ENCODE results near the gene MMEL1.

The MMEL1 gene

DNA sequence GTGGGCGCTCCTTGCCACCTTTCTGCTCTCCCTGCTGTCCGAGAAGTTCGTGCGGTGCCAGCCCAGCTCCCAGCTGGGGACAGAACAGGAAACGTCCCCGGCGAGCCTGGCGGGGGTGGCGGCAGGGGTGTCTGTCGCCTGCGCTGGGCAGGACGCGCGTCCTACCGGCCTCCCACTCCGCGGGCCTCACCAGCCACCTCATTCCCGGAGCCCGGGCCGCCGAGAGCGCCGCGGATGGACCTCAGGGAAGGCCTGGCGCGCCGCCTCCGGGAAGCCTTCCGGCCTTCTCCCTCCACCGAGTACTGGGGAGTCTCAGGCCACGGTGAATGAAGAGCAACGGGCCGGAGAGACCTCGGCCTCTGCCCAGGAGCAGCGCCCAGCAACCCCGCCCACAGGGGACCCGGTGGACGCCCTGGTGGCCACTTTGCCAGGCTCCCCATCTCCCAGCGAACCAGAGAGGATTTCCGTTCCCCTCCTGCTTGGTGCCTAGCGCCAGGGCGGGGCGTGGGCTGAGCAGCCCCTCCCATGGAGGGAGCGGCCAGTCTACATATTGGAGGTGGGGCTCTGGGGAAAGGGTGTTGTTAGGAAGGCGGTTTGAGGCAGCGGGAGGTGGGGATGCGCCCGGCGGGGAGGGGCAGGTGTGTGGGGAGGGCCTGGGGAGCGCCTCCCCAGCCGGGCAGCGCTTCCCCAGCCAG lies 86.2 kb downstream of the MMEL1 start:
- FAIRE-seq = no peak
- DNase-seq (ENCODE audit: low spot score) = peak; percentile 87

DNA sequence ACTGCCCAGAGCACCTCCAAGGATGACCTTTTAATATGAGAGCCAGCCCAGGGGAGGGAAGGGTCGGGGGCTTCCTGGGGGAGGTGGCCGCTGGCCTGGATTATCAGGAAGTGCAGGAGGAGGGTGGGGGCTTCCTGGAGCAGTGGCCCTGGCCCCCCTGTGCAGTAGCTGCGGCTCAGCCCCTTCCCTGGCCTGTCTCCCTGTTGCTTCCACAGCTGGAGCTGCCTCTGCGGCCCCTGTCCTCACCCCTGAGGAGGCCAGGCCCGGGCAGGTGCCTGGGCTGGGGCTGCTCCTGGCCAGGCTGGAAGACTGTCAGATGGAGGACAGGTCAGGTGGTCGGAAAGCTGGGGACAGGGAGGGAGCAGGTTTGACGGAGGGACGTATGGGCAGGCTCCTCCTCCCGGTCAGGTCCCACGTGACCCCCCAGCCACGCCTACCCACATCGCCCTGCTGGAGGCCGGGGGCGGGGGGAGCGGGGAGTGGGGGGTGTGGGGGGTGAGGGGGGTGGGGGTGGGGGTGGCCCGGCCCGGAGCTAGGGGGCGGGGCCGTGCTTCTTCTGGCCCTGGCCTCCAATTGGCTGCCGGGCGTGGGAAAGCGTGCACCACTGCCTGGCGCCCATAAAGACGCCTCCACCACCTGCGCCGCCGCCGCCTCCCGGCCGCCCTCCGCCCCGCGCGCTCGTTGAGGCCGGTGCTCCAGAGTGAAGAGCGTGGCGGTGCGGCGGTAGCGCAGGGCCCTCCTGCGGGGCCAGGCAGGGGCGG lies 86.9 kb downstream of the MMEL1 start:
- FAIRE-seq (no peak), DNase-seq (ENCODE audit: low spot score) (peak; percentile 94)

DNA sequence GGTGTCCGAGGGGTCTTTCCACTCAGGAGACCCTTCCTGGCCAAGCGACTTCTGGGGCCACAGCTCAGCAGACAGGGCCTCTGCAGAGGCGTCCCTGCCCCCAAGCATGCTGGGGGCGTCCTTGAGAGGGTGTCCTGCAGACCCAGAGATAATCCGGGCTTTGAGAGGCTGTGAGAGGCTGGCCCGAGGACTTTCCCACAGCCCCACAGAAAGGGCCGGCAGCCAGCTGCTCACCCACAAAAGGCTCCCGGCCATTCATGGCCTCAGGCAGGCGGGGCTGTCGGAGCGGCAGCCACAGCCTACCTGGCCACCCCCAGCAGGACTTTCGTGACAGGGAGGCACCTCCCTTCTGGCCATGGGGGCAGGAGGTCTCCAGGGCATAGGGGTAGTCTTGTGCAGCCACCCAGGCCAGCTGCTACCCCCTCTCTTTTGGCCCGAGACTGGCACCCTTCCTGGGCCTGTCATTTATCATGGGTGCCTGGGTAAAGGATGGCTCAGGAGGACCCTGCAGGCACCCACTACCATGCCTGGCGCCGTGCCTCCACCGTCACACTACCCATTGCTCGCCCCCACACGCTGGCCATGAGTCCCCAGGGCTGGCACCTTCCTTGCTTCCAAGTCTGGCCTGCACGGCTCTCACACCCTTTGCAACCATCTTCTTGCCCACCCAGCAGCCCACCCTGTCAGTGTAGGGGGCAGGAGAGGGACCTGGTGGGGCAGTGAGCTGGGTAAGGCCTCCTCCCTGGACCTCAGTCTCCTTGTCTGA lies 87.8 kb downstream of the MMEL1 start:
- FAIRE-seq (no peak), DNase-seq (ENCODE audit: low spot score) (no peak)

DNA sequence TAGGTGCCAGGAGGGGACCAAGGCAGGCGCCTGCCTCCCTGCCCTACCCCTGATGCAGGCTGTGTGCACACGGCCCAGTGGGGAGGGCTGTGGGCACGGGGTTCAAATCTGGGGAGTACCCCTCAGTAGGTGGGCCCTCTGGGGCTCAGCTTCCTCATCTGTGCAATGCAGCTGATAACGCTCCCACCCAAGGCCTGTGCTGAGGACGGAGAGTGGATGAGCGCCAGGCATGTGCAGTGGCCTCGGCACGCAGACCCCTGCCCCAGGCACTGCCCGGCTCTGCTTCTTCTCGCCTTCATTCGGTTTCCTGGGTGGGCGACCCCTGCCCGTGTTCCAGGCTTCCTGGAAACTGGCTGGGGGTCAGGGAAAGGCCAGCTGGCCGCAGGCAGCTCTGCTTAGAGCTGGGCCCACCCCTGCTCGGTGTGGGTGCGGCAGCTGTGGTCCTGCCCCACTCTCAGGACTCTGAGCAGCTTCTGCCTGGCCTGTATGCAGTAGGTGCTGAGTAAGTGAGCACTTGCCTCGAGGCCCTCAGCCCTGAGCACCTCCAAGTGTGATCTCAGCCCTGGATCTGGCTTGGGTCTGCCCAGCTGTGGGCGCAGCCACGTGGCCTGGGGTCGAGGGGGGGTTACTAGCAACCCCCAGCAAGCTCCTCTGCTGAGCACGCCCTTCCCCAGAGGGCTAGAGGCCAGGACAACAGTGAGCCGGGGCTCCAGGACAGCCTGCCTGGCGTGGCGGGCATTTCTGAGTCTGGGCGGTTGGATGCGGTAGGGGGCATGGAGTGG lies 88.5 kb downstream of the MMEL1 start:
- DNase-seq (ENCODE audit: low spot score) = no peak
- FAIRE-seq = no peak

DNA sequence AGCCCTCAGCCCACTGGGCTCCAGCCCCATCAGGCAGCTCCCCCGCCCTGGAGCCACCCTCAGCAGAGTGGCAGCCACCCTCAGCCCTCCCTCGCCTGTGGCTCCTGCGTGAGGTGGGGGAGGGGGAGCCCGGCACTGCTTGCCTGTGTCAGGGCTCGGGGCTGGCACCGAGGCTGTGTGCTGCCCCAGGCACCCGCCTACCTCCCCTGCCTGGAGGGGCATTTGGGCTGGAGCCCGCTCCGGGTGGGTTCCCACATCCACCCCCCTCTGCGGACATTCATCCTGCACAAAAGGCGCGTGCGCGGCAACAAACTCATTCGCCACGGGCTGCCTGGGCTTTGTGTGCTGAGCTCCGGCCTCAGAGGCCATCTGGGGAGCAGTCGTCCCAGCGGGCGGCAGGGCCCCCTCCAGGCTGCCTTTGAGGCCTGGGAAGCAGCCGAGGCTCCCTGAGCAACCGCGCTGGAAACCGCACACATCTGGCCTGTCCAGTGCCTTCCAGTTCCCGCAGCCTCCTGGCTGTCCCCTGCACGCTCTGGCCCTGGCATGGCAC lies 89.2 kb downstream of the MMEL1 start:
- no peak for DNase-seq (ENCODE audit: low spot score)

DNA sequence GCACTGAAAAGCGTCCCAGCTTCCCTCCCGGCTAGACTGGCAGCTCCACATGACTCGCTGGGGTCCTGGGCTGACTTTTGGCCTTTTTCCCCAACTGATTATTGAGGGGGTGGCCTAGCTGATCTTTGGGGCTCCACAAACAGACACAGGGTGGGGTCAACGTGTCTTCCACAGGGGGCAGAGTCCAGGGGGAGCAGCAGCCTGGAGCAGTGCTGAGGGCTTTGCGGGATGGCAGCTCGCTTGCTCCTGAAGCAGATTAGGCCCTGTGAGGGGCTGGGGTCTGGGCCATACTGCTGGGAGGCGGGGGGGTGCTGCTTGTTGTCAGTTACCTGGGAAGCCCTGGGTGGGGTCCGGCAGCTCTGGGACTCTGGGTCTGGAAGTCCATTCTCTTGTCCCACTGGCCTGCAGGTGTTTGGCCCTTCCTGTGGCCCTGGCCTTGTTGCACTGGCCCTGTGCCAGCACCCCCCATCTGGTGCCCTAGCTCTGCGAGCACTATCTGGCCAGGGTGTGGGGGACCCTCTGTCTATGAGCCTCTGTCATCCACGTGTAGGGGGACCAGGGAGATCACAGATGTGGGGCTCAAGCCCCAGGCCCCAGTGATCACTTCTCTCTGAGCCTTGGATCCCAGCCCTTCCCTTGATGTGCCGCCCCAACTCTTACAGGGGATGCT lies 90.4 kb downstream of the MMEL1 start:
- no peak for FAIRE-seq
- DNase-seq (ENCODE audit: low spot score) = no peak

More for the DNA sequence above, 89.2 kb downstream of the MMEL1 start:
- no peak for FAIRE-seq

DNA sequence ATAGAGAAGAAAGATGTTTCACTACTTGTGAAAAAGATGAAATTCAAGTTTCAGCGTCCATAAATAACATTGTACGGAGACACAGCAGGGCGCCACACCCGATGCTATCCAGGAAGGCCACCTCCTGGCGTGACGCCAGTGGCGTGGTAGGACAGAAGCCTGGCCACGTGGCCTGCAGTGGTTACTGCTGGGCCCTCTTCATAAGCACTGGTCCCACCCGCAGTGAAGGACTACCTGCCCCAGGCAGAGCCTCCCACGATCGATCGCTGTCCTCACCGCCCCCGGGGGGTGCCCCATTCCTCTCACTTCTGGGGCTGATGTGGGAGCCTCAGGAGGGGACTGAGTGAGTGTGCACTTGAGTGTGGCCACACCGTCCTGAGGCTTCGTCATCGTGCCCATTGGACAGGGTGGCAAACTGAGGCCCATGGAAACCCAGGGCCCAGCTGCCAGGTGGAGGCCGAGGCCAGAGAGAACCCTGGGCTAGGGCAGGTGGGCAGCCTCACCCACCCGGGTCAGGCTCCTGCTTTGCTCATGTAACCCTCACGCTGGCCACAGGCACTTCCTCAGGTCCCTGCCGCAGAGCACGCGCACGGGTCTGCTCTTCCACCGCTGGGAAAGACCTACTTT lies 91.1 kb downstream of the MMEL1 start:
- FAIRE-seq (no peak), DNase-seq (ENCODE audit: low spot score) (no peak)

DNA sequence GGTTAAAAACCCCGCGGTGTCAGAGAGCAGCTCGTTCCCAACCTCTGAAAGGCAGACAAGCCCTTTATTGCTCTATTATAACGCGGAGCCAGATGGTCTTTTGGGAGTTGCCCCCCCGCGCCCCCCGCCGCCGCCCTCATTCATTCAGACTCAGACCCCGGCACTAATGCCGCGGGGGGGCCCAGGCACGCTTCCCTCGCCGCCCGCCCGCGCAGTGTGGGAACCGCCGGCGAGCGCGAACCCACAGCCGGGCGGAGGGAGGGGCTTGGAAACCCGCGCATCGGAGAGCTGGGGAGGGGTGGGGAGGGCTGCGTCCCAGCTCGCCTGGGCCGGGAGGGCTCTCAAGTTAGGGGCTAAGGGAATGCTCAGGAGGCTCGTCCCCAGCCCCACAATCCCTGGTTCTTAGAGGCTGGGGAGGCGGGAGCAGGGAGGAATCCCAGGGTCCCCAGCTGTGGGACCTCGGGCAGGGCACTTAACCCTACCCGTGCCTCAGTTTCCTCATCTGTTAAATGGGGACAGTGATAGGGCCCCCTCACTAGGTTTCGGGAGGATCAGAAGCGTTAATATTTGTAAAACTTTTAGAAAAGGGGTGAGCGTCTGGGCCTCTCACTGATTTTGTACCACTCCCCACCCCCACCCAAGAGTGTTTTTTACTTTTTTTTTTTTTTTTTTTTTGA lies 91.9 kb downstream of the MMEL1 start:
- FAIRE-seq = no peak
- no peak for DNase-seq (ENCODE audit: low spot score)
